Body of pancreas (tissue), 4 donors: ENCODE measurements around the gene TSC22D4. TPM values are rescaled to one million over a fixed set of nuclear protein-coding genes. Genes with fewer than 3 reads are reported as not detected.
A peak's percentile ranks its signal among the peaks of the same experiment; 100 is the strongest.
"Not testable (repeated sequence)": the region's sequence is repeated elsewhere in the genome, so short reads cannot be mapped to it uniquely, and the experiment has no call there.

Source experiments
- ATAC-seq: fragments of 150-250 bp; one replicate; pipeline ENCODE4 v1.9.1; 2016
- DNase-seq, 4 donors: peaks; one replicate each; pipeline ENCODE4 v3.0.0-alpha.2; 2019
- H3K27ac ChIP-seq, 4 donors: fragments of 200-600 bp; sonication (generic); 1 replicate in 3 of 4; 2 replicates in 1 of 4; pipeline versions ENCODE4 v1.5.1 to v1.6.1; 2016 to 2019; ENCODE audit warnings: mild to moderate bottlenecking in 1 of 4, mixed read lengths in 1 of 4, moderate library complexity in 1 of 4
- H3K27me3 ChIP-seq, 2 donors: fragments of 200-600 bp; sonication (generic); one replicate each; pipeline ENCODE4 v1.6.0; 2016; ENCODE audit warnings: mild to moderate bottlenecking in 1 of 2
- H3K36me3 ChIP-seq, 2 donors: fragments of 200-600 bp; sonication (generic); replicated peaks in 1 of 2; 2 replicates each; pipeline ENCODE4 v1.5.1; 2016; ENCODE audit warnings: low read depth in 2 of 2; ENCODE audit not compliant: insufficient read depth in 1 of 2
- H3K4me1 ChIP-seq: fragments of 200-600 bp; sonication (generic); one replicate; pipeline ENCODE4 v1.6.0; 2016
- H3K4me3 ChIP-seq, 2 donors: fragments of 200-600 bp; sonication (generic); 1 replicate in 1 of 2; 2 replicates in 1 of 2; pipeline ENCODE4 v1.5.1; 2016 to 2019
- H3K9me3 ChIP-seq, 3 donors: fragments of 200-600 bp; sonication (generic); 1 replicate in 2 of 3; 2 replicates in 1 of 3; pipeline ENCODE4 v1.5.1; 2016
- CTCF ChIP-seq, 7 experiments: fragments of 450-650 bp in 4 of 7; fragments of 200-600 bp in 3 of 7; sonication (generic) in 3 of 7; IDR thresholded peaks; one replicate each; pipeline ENCODE4 v1.5.1; 2016 to 2019; ENCODE audit warnings: antibody characterized with exemption in 7 of 7
- POLR2A ChIP-seq, 3 donors: fragments of 450-650 bp; IDR thresholded peaks; one replicate each; pipeline ENCODE4 v1.6.1; 2016; ENCODE audit warnings: antibody characterized with exemption in 3 of 3, mild to moderate bottlenecking in 2 of 3
- WGBS, 2 donors: methylation state at CpG; one replicate each; pipeline ENCODE4 v1.1.5; 2017; 5-methylcytosine and 5-hydroxymethylcytosine counted together
- intact Hi-C: fragments of 100-400 bp; cut with DNase I; formaldehyde crosslinking; loops from one replicate; pipeline ENCODE4 v1.15.1; 2023
- total RNA-seq, 2 donors: library from RNA; depleted of rRNA; stranded (reverse); fragments of >200 nt; gene quantifications; one replicate each; pipeline ENCODE4 v1.1.0, GENCODE V29; 2016

The TSC22D4 gene
- total RNA-seq, 2 donors from 2014 or later: 16.6 to 34.9 TPM

GRCh38 chr7:100444311-100445278 is 34.4 kb downstream of the TSC22D4 start:
- DNase-seq: no peak
- no peak overlapping the region for H3K4me3 ChIP-seq
- H3K27ac ChIP-seq: peak overlapping the region in 3 of 4 donors; percentile 5 to 44 (median 8)
- peaks cover 1% of the 10 kb centered on the region for H3K4me1 ChIP-seq
- intact Hi-C loops: no loop called here
- H3K9me3 ChIP-seq: no peaks in the 10 kb centered on the region
- H3K36me3 ChIP-seq: no peaks in the 10 kb centered on the region
- peak; percentile 54 for ATAC-seq
- H3K27me3 ChIP-seq: no peaks in the 10 kb centered on the region
- TF ChIP-seq CTCF (IDR thresholded peaks at IDR 0.05): no peak
- no peak for TF ChIP-seq POLR2A (IDR thresholded peaks at IDR 0.05)
- 46 to 54% methylated on average over 11 to 14 of the region's 14 CpGs for WGBS, 2 donors

GRCh38 chr7:100443096-100443840 is 35.7 kb downstream of the TSC22D4 start:
- no peaks in the 10 kb centered on the region for H3K27me3 ChIP-seq
- no peaks in the 10 kb centered on the region for H3K36me3 ChIP-seq
- H3K27ac ChIP-seq: no peak overlapping the region
- no peak overlapping the region for H3K4me3 ChIP-seq
- DNase-seq (no peak), ATAC-seq (no peak)
- no peak for TF ChIP-seq CTCF (IDR thresholded peaks at IDR 0.05)
- TF ChIP-seq POLR2A (IDR thresholded peaks at IDR 0.05): no peak
- intact Hi-C loops: no loop called here
- 80 to 85% methylated on average over 9 of the region's 9 CpGs for WGBS, 2 donors
- H3K9me3 ChIP-seq: no peaks in the 10 kb centered on the region
- no peaks in the 10 kb centered on the region for H3K4me1 ChIP-seq

- 76 to 84% methylated on average over 10 to 11 of the region's 11 CpGs for WGBS, 2 donors
- intact Hi-C loops: no loop called here
- ATAC-seq: no peak
- DNase-seq: no peak
- no peak overlapping the region for H3K4me3 ChIP-seq
- TF ChIP-seq POLR2A (IDR thresholded peaks at IDR 0.05) (no peak), CTCF (IDR thresholded peaks at IDR 0.05) (no peak)
- H3K27me3 ChIP-seq: no peaks in the 10 kb centered on the region
- peaks cover 3% of the 10 kb centered on the region for H3K4me1 ChIP-seq
- no peaks in the 10 kb centered on the region for H3K9me3 ChIP-seq
- H3K27ac ChIP-seq: no peak overlapping the region
- H3K36me3 ChIP-seq: no peaks in the 10 kb centered on the region
These were observed 37.1 kb downstream of the TSC22D4 start for GRCh38 chr7:100441641-100442535.

GRCh38 chr7:100439244-100439643 is 39.8 kb downstream of the TSC22D4 start:
- H3K4me3 ChIP-seq, H3K27me3 ChIP-seq, DNase-seq, H3K9me3 ChIP-seq, H3K36me3 ChIP-seq, H3K27ac ChIP-seq, ATAC-seq, intact Hi-C loops: not testable (repeated sequence)
- WGBS, 2 donors: 81 to 86% methylated on average over 7 of the region's 7 CpGs
- H3K4me1 ChIP-seq: peaks cover 18% of the 10 kb centered on the region

GRCh38 chr7:100438731-100439130 is 40.3 kb downstream of the TSC22D4 start:
- H3K9me3 ChIP-seq, intact Hi-C loops, H3K36me3 ChIP-seq, H3K4me3 ChIP-seq, DNase-seq, H3K27me3 ChIP-seq, H3K27ac ChIP-seq, ATAC-seq: not testable (repeated sequence)
- H3K4me1 ChIP-seq: peaks cover 23% of the 10 kb centered on the region
- 85 to 88% methylated on average over 8 of the region's 8 CpGs for whole genome bisulfite sequencing, 2 donors
